Heart left ventricle (tissue), 16 donors: ENCODE measurements around the gene PLEKHG4B. TPM values are rescaled to one million over a fixed set of nuclear protein-coding genes. Genes with fewer than 3 reads are reported as not detected.

Experiments
- ATAC-seq, 4 donors: fragments of 200-7000 bp; cut with Tn5 transposase; one replicate each; pipeline ENCODE4 v1.9.1; 2020 to 2022; ENCODE audit warnings: moderate library complexity in 4 of 4, mild to moderate bottlenecking in 3 of 4, moderate number of reproducible peaks in 1 of 4
- DNase-seq, 5 donors: peaks; one replicate each; pipeline ENCODE4 v3.0.0-alpha.2; 2020
- H3K27ac ChIP-seq, 12 donors: fragments of 200-600 bp; sonication (generic) in 4 of 12; one replicate each; pipeline versions ENCODE4 v1.5.0 to v1.8.0; 2016 to 2022; ENCODE audit warnings: mild to moderate bottlenecking in 2 of 12
- H3K27me3 ChIP-seq, 9 donors: fragments of 200-600 bp; sonication (generic) in 2 of 9; one replicate each; pipeline versions ENCODE4 v1.5.1 to v1.8.0; 2016 to 2022; ENCODE audit warnings: mild to moderate bottlenecking in 3 of 9
- H3K36me3 ChIP-seq, 9 donors: fragments of 200-600 bp; sonication (generic) in 2 of 9; one replicate each; pipeline versions ENCODE4 v1.5.0 to v1.8.0; 2018 to 2022; ENCODE audit warnings: mild to moderate bottlenecking in 2 of 9
- H3K4me1 ChIP-seq, 12 donors: fragments of 200-600 bp; sonication (generic) in 4 of 12; one replicate each; pipeline versions ENCODE4 v1.5.0 to v1.8.0; 2016 to 2022; ENCODE audit warnings: mild to moderate bottlenecking in 3 of 12
- H3K4me3 ChIP-seq, 12 donors: fragments of 200-600 bp; sonication (generic) in 4 of 12; one replicate each; pipeline versions ENCODE4 v1.5.0 to v1.8.0; 2017 to 2022; ENCODE audit warnings: mild to moderate bottlenecking in 9 of 12, moderate library complexity in 4 of 12
- H3K9me3 ChIP-seq, 12 donors: fragments of 200-600 bp; sonication (generic) in 4 of 12; one replicate each; pipeline versions ENCODE4 v1.5.0 to v1.8.0; 2016 to 2022; ENCODE audit warnings: mild to moderate bottlenecking in 1 of 12
- POLR2A ChIP-seq, 2 donors: fragments of 450-650 bp; IDR thresholded peaks; one replicate each; pipeline ENCODE4 v1.6.1; 2017; ENCODE audit warnings: antibody characterized with exemption in 2 of 2, mild to moderate bottlenecking in 2 of 2, moderate library complexity in 2 of 2
- WGBS, 4 donors: extraction: QIAGEN DNeasy Blood & Tissue Kit in 2 of 4; methylation state at CpG; one replicate each; pipeline versions ENCODE4 v1.1.5 to v1.1.7; 2013 to 2018; 5-methylcytosine and 5-hydroxymethylcytosine counted together
- intact Hi-C, 10 donors: fragments of 100-400 bp; cut with DNase I; formaldehyde crosslinking; loops; one replicate each; pipeline versions ENCODE4 v1.11.1 to v1.14.2; 2022
- polyA plus RNA-seq, 2 donors: library from polyadenylated mRNA; stranded (reverse); fragments of 200-250 nt; gene quantifications; one replicate each; pipeline ENCODE4 v1.2.3, GENCODE V29; 2013
- total RNA-seq, 9 donors: library from RNA; depleted of rRNA in 2 of 9; stranded (reverse); fragments of >200 nt in 2 of 9; fragmentation: NEBNext Ultra II Directional in 3 of 9; extraction: Animal tissue kit (Norgen Biotek cat#: 25700) in 3 of 9; gene quantifications; one replicate each; pipeline versions ENCODE4 v1.1.0 to v1.2.4, GENCODE V29; 2016 to 2023
- TF ChIP-seq, protein P1 (sequence below), 12 donors: fragments of 200-600 bp; sonication (generic) in 4 of 12; IDR thresholded peaks; one replicate each; pipeline versions ENCODE4 v1.5.0 to v1.8.0; 2018 to 2022; ENCODE audit warnings: antibody characterized with exemption in 12 of 12, mild to moderate bottlenecking in 5 of 12
- donor health status: ischemic (EF 13 %, LVEDD 7.1; RV severe dilation, severe dysfunction).
- donor health status: healthy with polysubstance abuse.
- donor health status: DM: no; HTN: yes; CAD: no.
- donor health status: DM: no; HTN: no; CAD: no.
- donor health status: ischemic (EF 25% LVEDD 6.9; RV normal size, moderate dysfunction).
- donor health status: ischemic (EF 25% LVEDD 5.7; RV mildly dilated, moderate dysfunction).
- donor health status: healthy.
- donor health status: DM: yes; HTN: yes; CAD: no.
- donor health status: ischemic (EF 35%, LVEDD 5.7; RV mildly dilated, moderate dysfunction).
- donor health status: nonischemic (EF 11% LVEDD 7.7; RV severe dilation, severe dysfunction).
- donor health status: DM: yes; HTN: yes; CAD: no.
- donor health status: PGD.
- donor health status: ischemic (EF 29% LVEDD 5.4; RV normal size, mild dysfunction).
- donor health status: nonischemic (EF 23%, LVEDD 6.1; RV moderate dilation, normal function).

PLEKHG4B gene
- total and polyA plus RNA-seq, 11 donors, result 0.03 to 0.34 (median 0.10) TPM; not detected in 7

GRCh38 chr5:204462-204861 is 112.5 kb downstream of the PLEKHG4B start:
- no peak overlapping the region for H3K4me3 ChIP-seq
- no peak for TF ChIP-seq POLR2A (IDR thresholded peaks at IDR 0.05)
- TF ChIP-seq, protein P1, sequence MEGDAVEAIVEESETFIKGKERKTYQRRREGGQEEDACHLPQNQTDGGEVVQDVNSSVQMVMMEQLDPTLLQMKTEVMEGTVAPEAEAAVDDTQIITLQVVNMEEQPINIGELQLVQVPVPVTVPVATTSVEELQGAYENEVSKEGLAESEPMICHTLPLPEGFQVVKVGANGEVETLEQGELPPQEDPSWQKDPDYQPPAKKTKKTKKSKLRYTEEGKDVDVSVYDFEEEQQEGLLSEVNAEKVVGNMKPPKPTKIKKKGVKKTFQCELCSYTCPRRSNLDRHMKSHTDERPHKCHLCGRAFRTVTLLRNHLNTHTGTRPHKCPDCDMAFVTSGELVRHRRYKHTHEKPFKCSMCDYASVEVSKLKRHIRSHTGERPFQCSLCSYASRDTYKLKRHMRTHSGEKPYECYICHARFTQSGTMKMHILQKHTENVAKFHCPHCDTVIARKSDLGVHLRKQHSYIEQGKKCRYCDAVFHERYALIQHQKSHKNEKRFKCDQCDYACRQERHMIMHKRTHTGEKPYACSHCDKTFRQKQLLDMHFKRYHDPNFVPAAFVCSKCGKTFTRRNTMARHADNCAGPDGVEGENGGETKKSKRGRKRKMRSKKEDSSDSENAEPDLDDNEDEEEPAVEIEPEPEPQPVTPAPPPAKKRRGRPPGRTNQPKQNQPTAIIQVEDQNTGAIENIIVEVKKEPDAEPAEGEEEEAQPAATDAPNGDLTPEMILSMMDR (IDR thresholded peaks at IDR 0.05), result no peak
- intact Hi-C loops, result no loop called here
- DNase-seq (no peak), ATAC-seq (no peak)
- H3K27ac ChIP-seq, result no peak overlapping the region
- H3K27me3 ChIP-seq, result no peaks in the 10 kb centered on the region
- H3K4me1 ChIP-seq, result peaks cover 0 to 59% (median 16%) of the 10 kb centered on the region in 12 donors
- peaks cover 0 to 34% (median 27%) of the 10 kb centered on the region in 9 donors for H3K36me3 ChIP-seq
- H3K9me3 ChIP-seq, result no peaks in the 10 kb centered on the region

GRCh38 chr5:204966-205670 is 113.2 kb downstream of the PLEKHG4B start:
- ATAC-seq (no peak), DNase-seq (no peak)
- peaks cover 0 to 34% (median 27%) of the 10 kb centered on the region in 9 donors for H3K36me3 ChIP-seq
- TF ChIP-seq, protein P1 (IDR thresholded peaks at IDR 0.05), result no peak
- no peak for TF ChIP-seq POLR2A (IDR thresholded peaks at IDR 0.05)
- no peaks in the 10 kb centered on the region for H3K9me3 ChIP-seq
- peaks cover 0 to 52% (median 16%) of the 10 kb centered on the region in 12 donors for H3K4me1 ChIP-seq
- intact Hi-C loops, result no loop called here
- H3K4me3 ChIP-seq, result no peak overlapping the region
- no peaks in the 10 kb centered on the region for H3K27me3 ChIP-seq
- WGBS, 4 donors, result 93 to 97% (median 95%) methylated on average over 30 of the region's 30 CpGs
- H3K27ac ChIP-seq, result peak overlapping the region in 7 of 12 donors; percentile 58 to 80 (median 71)

GRCh38 chr5:206406-206805 is 114.4 kb downstream of the PLEKHG4B start:
- peak in 2 of 5 donors; percentile 61 to 72 for DNase-seq
- Histone ChIP-seq H3K4me3 (no peak overlapping the region), H3K36me3 (peaks cover 0 to 34% (median 27%) of the 10 kb centered on the region in 9 donors), H3K27ac (peak overlapping the region in 11 of 12 donors; percentile 6 to 80 (median 70)), H3K9me3 (no peaks in the 10 kb centered on the region), H3K27me3 (no peaks in the 10 kb centered on the region), H3K4me1 (peaks cover 0 to 41% (median 16%) of the 10 kb centered on the region in 12 donors)
- ATAC-seq, result peak; percentile 90 to 93 (median 91)
- 26 to 49% (median 36%) methylated on average over 9 to 11 of the region's 11 CpGs for WGBS, 4 donors
- TF ChIP-seq, protein P1 (IDR thresholded peaks at IDR 0.05), result no peak
- no peak for TF ChIP-seq POLR2A (IDR thresholded peaks at IDR 0.05)
- intact Hi-C loops, result no loop called here

DNA sequence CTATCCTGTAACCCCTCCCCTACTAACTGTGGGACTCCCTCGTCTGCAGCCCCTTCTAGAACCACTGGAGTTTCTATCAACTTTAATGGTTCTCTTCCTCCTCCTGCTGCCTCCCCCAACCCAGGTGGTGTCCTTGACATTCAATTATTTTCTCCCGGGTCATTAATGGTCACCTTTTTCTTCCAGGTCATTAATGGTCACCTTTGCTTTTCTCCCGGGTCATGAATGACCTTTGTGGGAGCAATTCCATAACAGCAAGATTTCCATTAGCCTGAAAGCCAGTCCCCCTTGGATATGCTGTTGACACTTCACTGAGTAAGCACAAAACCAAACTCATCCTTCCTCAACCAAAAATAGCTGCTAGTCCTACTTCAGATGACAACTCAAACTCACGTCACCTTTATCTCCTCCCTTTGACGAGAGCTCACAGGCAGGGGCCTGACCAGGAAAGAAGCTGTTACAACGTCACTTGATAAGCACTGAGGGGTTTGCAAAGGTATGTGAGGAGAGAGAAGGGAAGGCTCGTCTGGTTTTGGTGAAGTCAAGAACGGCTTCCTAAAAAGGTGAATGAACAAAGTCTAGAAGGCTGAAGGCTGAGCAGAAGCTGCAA is 115.1 kb downstream of the PLEKHG4B start:
- peaks cover 0 to 41% (median 16%) of the 10 kb centered on the region in 12 donors for H3K4me1 ChIP-seq
- H3K4me3 ChIP-seq, result no peak overlapping the region
- WGBS, 4 donors, result 45 to 64% (median 54%) methylated on average over 8 of the region's 8 CpGs
- H3K27ac ChIP-seq, result peak overlapping the region in 11 of 12 donors; percentile 6 to 80 (median 70)
- no peaks in the 10 kb centered on the region for H3K27me3 ChIP-seq
- no peak for TF ChIP-seq POLR2A (IDR thresholded peaks at IDR 0.05)
- TF ChIP-seq, protein P1 (IDR thresholded peaks at IDR 0.05), result no peak
- no peaks in the 10 kb centered on the region for H3K9me3 ChIP-seq
- intact Hi-C loops, result no loop called here
- peak; percentile 14 to 79 (median 74) for ATAC-seq
- DNase-seq, result no peak
- H3K36me3 ChIP-seq, result peaks cover 0 to 34% (median 27%) of the 10 kb centered on the region in 9 donors
